H1 (cell line): Measurements from ENCODE around the gene PRKACA. TPM values are rescaled to one million over a fixed set of nuclear protein-coding genes. Genes with fewer than 3 reads are reported as not detected.

Source experiments
- CTCF ChIA-PET: fragments of 300-600 bp; sonication (Branson Sonifier 250); formaldehyde crosslinking; loops from one replicate; lab custom pipeline; 2021; ENCODE audit not compliant: partially characterized antibody; lab: Charles Lee
- POLR2A ChIA-PET: fragments of 300-600 bp; sonication (Branson Sonifier 250); formaldehyde crosslinking; loops from one replicate; lab custom pipeline; 2021; ENCODE audit warnings: inconsistent platforms; ENCODE audit not compliant: partially characterized antibody; lab: Charles Lee
- DNase-seq, 2 experiments: peaks; one replicate each; pipeline versions ENCODE4 v3.0.0 to v3.0.0-alpha.2; 2010 to 2022; ENCODE audit warnings: low spot score in 2 of 2, low read depth in 1 of 2, mixed read lengths in 1 of 2
- FAIRE-seq: peaks from 2 replicates; lab custom pipeline; 2011; peaks lifted over from hg19 to GRCh38; lab: Jason Lieb, UNC
- H2AFZ ChIP-seq: 2 replicates; pipeline ENCODE4 v1.8.1; 2012; ENCODE audit warnings: low read length, inconsistent platforms
- H2AK5ac ChIP-seq: 2 replicates; pipeline ENCODE4 v1.6.1; 2013; ENCODE audit warnings: low read depth, low read length
- H2BK120ac ChIP-seq: replicated peaks from 2 replicates; pipeline ENCODE3; 2013; ENCODE audit warnings: low read depth, low read length, inconsistent platforms
- H2BK12ac ChIP-seq: 2 replicates; pipeline ENCODE4 v1.6.1; 2013; ENCODE audit warnings: low read depth, low read length
- H2BK15ac ChIP-seq: 2 replicates; pipeline ENCODE4 v1.6.1; 2013; ENCODE audit warnings: low read length
- H2BK20ac ChIP-seq: 2 replicates; pipeline ENCODE4 v1.6.1; 2013; ENCODE audit warnings: low read length
- H2BK5ac ChIP-seq: 2 replicates; pipeline ENCODE4 v1.6.1; 2013; ENCODE audit warnings: low read depth, low read length
- H3K14ac ChIP-seq: 2 replicates; pipeline ENCODE4 v1.6.1; 2013; ENCODE audit warnings: inconsistent platforms; ENCODE audit not compliant: insufficient read length
- H3K18ac ChIP-seq: 2 replicates; pipeline ENCODE4 v1.6.1; 2013; ENCODE audit warnings: low read length; ENCODE audit errors: extremely low read depth
- H3K23ac ChIP-seq: 2 replicates; pipeline ENCODE4 v1.6.1; 2013; ENCODE audit warnings: inconsistent platforms; ENCODE audit not compliant: insufficient read length
- H3K23me2 ChIP-seq: 2 replicates; pipeline ENCODE4 v1.6.1; 2013; ENCODE audit warnings: low read depth, low read length
- H3K27ac ChIP-seq: 2 replicates; pipeline ENCODE4 v1.6.1; 2011; ENCODE audit warnings: low read depth, low read length, inconsistent platforms
- H3K27me3 ChIP-seq, 4 experiments: replicated peaks in 1 of 4; 1 replicate in 1 of 4; 2 replicates in 3 of 4; pipeline versions ENCODE4 v1.6.1 to v1.8.1; 2011 to 2013; ENCODE audit warnings: low read length in 3 of 4, mild to moderate bottlenecking in 3 of 4, inconsistent platforms in 2 of 4, mixed read lengths in 2 of 4, moderate library complexity in 1 of 4; ENCODE audit not compliant: control insufficient read depth in 3 of 4, insufficient read depth in 3 of 4; ENCODE audit errors: extremely low read depth in 1 of 4
- H3K36me3 ChIP-seq, 4 experiments: 2 replicates each; pipeline versions ENCODE4 v1.6.1 to v1.8.1; 2011 to 2013; ENCODE audit warnings: mild to moderate bottlenecking in 4 of 4, low read length in 3 of 4, moderate library complexity in 2 of 4, control low read depth in 1 of 4, inconsistent platforms in 1 of 4; ENCODE audit not compliant: insufficient read depth in 4 of 4, control insufficient read depth in 2 of 4
- H3K4ac ChIP-seq: replicated peaks from 2 replicates; pipeline ENCODE3; 2013; ENCODE audit warnings: low read length, low read depth, mixed read lengths, inconsistent platforms; ENCODE audit not compliant: insufficient read length
- H3K4me1 ChIP-seq, 4 experiments: replicated peaks in 1 of 4; 1 replicate in 1 of 4; 2 replicates in 3 of 4; pipeline versions ENCODE4 v1.6.1 to v1.8.1; 2011 to 2013; ENCODE audit warnings: low read length in 3 of 4, inconsistent platforms in 2 of 4, mixed read lengths in 1 of 4; ENCODE audit not compliant: insufficient read depth in 4 of 4, control insufficient read depth in 3 of 4
- H3K4me2 ChIP-seq, 2 experiments: 2 replicates each; pipeline versions ENCODE4 v1.6.1 to v1.8.1; 2011 to 2013; ENCODE audit warnings: low read depth in 2 of 2, low read length in 2 of 2, control low read depth in 1 of 2, inconsistent platforms in 1 of 2, mild to moderate bottlenecking in 1 of 2; ENCODE audit not compliant: insufficient read depth in 1 of 2
- H3K4me3 ChIP-seq, 4 experiments: fragments of 200-600, 300-600 bp in 1 of 4; sonication (generic), shearing (Covaris generic), sonication (Bioruptor Twin) in 1 of 4; 2 replicates each; pipeline versions ENCODE4 v1.5.1 to v1.8.1; 2011 to 2016; ENCODE audit warnings: low read length in 4 of 4, low read depth in 3 of 4, control low read depth in 2 of 4, inconsistent platforms in 2 of 4, mild to moderate bottlenecking in 2 of 4, mixed read lengths in 1 of 4, moderate library complexity in 1 of 4; ENCODE audit not compliant: insufficient read depth in 2 of 4; ENCODE audit errors: extremely low read depth in 1 of 4
- H3K56ac ChIP-seq: replicated peaks from 2 replicates; pipeline ENCODE3; 2013; ENCODE audit warnings: low read depth, mild to moderate bottlenecking, mixed read lengths, low read length, inconsistent platforms; ENCODE audit not compliant: insufficient read length
- H3K79me1 ChIP-seq: 2 replicates; pipeline ENCODE4 v1.6.1; 2013; ENCODE audit warnings: low read depth, low read length, control low read depth
- H3K79me2 ChIP-seq, 2 experiments: 2 replicates each; pipeline versions ENCODE4 v1.6.1 to v1.8.1; 2012 to 2013; ENCODE audit warnings: low read length in 2 of 2, mild to moderate bottlenecking in 2 of 2, inconsistent platforms in 1 of 2; ENCODE audit not compliant: insufficient read depth in 2 of 2, control insufficient read depth in 1 of 2
- H3K9ac ChIP-seq, 4 experiments: replicated peaks in 1 of 4; 1 replicate in 1 of 4; 2 replicates in 3 of 4; pipeline versions ENCODE4 v1.6.1 to v1.8.1; 2011 to 2013; ENCODE audit warnings: low read depth in 3 of 4, low read length in 3 of 4, control low read depth in 2 of 4, mild to moderate bottlenecking in 2 of 4, moderate library complexity in 2 of 4, inconsistent platforms in 1 of 4; ENCODE audit errors: extremely low read depth in 1 of 4
- H3K9me3 ChIP-seq, 2 experiments: 2 replicates each; pipeline versions ENCODE4 v1.6.1 to v1.8.1; 2012 to 2013; ENCODE audit warnings: mild to moderate bottlenecking in 2 of 2, moderate library complexity in 2 of 2, control low read depth in 1 of 2, inconsistent platforms in 1 of 2, low read depth in 1 of 2, low read length in 1 of 2, mixed read lengths in 1 of 2; ENCODE audit not compliant: insufficient read depth in 2 of 2
- H4K20me1 ChIP-seq, 2 experiments: replicated peaks in 1 of 2; 2 replicates each; pipeline versions ENCODE3 to v1.8.1; 2011 to 2013; ENCODE audit warnings: inconsistent platforms in 2 of 2, low read length in 2 of 2, mild to moderate bottlenecking in 1 of 2; ENCODE audit not compliant: insufficient read depth in 2 of 2, control insufficient read depth in 1 of 2
- H4K5ac ChIP-seq: 2 replicates; pipeline ENCODE4 v1.6.1; 2013; ENCODE audit warnings: low read length, low read depth, mixed read lengths, inconsistent platforms; ENCODE audit not compliant: insufficient read length
- H4K8ac ChIP-seq: 2 replicates; pipeline ENCODE4 v1.8.0; 2013; ENCODE audit warnings: mild to moderate bottlenecking, moderate library complexity, low read length, inconsistent platforms; ENCODE audit not compliant: insufficient read depth; ENCODE audit errors: extremely low read depth
- H4K91ac ChIP-seq: replicated peaks from 2 replicates; pipeline ENCODE3; 2013; ENCODE audit warnings: low read length, mixed read lengths, inconsistent platforms; ENCODE audit not compliant: insufficient read length
- BRCA1 ChIP-seq: IDR thresholded peaks from 2 replicates; pipeline ENCODE4 v1.6.1; 2012; ENCODE audit warnings: low read depth, low read length, improper control_type of control experiment
- CHD2 ChIP-seq: IDR thresholded peaks from 2 replicates; pipeline ENCODE4 v1.6.1; 2012; ENCODE audit warnings: low read length, improper control_type of control experiment
- CREB1 ChIP-seq: IDR thresholded peaks from 2 replicates; pipeline ENCODE4 v1.6.1; 2012; ENCODE audit warnings: inconsistent platforms
- CTBP2 ChIP-seq: IDR thresholded peaks from 2 replicates; pipeline ENCODE4 v1.7.0; 2011; ENCODE audit warnings: borderline replicate concordance, mild to moderate bottlenecking, moderate library complexity, mixed read lengths, low read length; ENCODE audit not compliant: insufficient read depth, insufficient read length
- EGR1 ChIP-seq: IDR thresholded peaks from 2 replicates; pipeline ENCODE4 v1.6.1; 2011; ENCODE audit warnings: low read depth, low read length, borderline replicate concordance
- JUND ChIP-seq: IDR thresholded peaks from 2 replicates; pipeline ENCODE4 v1.6.1; 2011; ENCODE audit warnings: mild to moderate bottlenecking, improper control_type of control experiment, low read length
- KDM4A ChIP-seq: IDR thresholded peaks from one replicate; pipeline ENCODE4 v1.7.1; 2012; ENCODE audit warnings: low read depth, mild to moderate bottlenecking, moderate library complexity, low read length, inconsistent platforms; ENCODE audit not compliant: severe bottlenecking
- SP2 ChIP-seq: IDR thresholded peaks from 2 replicates; pipeline ENCODE4 v1.6.1; 2012; ENCODE audit warnings: mild to moderate bottlenecking, low read length, inconsistent platforms
- TAF7 ChIP-seq: optimal IDR thresholded peaks from 2 replicates; pipeline ENCODE3; 2011; ENCODE audit warnings: low read depth, mild to moderate bottlenecking, inconsistent platforms, low read length, moderate library complexity, borderline replicate concordance
- TCF12 ChIP-seq: IDR thresholded peaks from 2 replicates; pipeline ENCODE4 v1.6.1; 2011; ENCODE audit warnings: low read depth, mild to moderate bottlenecking, low read length
- WGBS, 2 experiments: shearing (Covaris generic) in 1 of 2; methylation state at CpG; one replicate each; pipeline versions ENCODE4 v1.1.6 to v1.1.7; 2013 to 2015; ENCODE audit warnings: low lambda C conversion rate in 2 of 2, mixed read lengths in 2 of 2, inconsistent platforms in 1 of 2, low coverage in 1 of 2, missing lambda C conversion rate in 1 of 2; ENCODE audit not compliant: insufficient replicate concordance in 2 of 2, insufficient coverage in 1 of 2, insufficient read length in 1 of 2; ENCODE audit errors: extremely low coverage in 1 of 2, missing lambda C conversion rate in 1 of 2; 5-methylcytosine and 5-hydroxymethylcytosine counted together
- long read RNA-seq, 2 experiments: library from RNA in 1 of 2; library from capped mRNA in 1 of 2; stranded (forward); transcript quantifications; one replicate each; pipeline ENCODE4 v2.0.0, GENCODE V29; 2021; ENCODE audit warnings: inconsistent platforms in 1 of 2
- polyA minus RNA-seq, 3 experiments: library from RNA; depleted of rRNA, polyadenylated mRNA; stranded (reverse); fragments of >200 nt; gene quantifications; 1 replicate in 2 of 3; 2 replicates in 1 of 3; pipeline ENCODE4 v1.2.3, GENCODE V29; 2011
- polyA plus RNA-seq, 7 experiments: library from polyadenylated mRNA; depleted of rRNA in 3 of 7; stranded (reverse) in 5 of 7; unstranded in 2 of 7; fragments of >200 nt in 5 of 7; fragments of 200-250 nt in 2 of 7; gene quantifications; 1 replicate in 5 of 7; 2 replicates in 1 of 7; 4 replicates in 1 of 7; pipeline versions ENCODE4 v1.2.1 to v1.2.3, GENCODE V29; 2011 to 2013; ENCODE audit warnings: missing spikeins in 2 of 7, mixed read lengths in 2 of 7
- total RNA-seq: library from RNA; stranded (reverse); fragmentation: NEBNext Ultra II Directional; extraction: Animal tissue kit (Norgen Biotek cat#: 25700); gene quantifications from 2 replicates; pipeline ENCODE4 v1.2.1, GENCODE V29; 2021

Gene PRKACA
- total RNA-seq (48.2 and 52.8 TPM in 2 replicates), polyA plus RNA-seq (2011; rRNA removed) (14.2 and 22.4 TPM in 2 replicates), polyA minus RNA-seq (2011; rRNA and poly(A)+ RNA removed) (15.4 and 30.5 TPM in 2 replicates)
- 17.2 TPM for polyA plus RNA-seq (2011; cell fraction: cytosol; rRNA removed)
- 22.5 TPM for polyA plus RNA-seq (2011; cell fraction: nucleus; rRNA removed)
- polyA plus RNA-seq (2012, experiment 1 of 2), result 39.6 to 48.7 TPM (median 46.6 TPM) in 4 replicates
- 44.8 TPM for polyA plus RNA-seq (2012, experiment 2 of 2)
- polyA plus RNA-seq (2013, experiment 1 of 2), result 37.2 TPM
- 37.9 TPM for polyA plus RNA-seq (2013, experiment 2 of 2)
- polyA minus RNA-seq (2011; cell fraction: cytosol; rRNA and poly(A)+ RNA removed), result 10.6 TPM
- polyA minus RNA-seq (2011; cell fraction: nucleus; rRNA and poly(A)+ RNA removed), result 12.3 TPM
- long read RNA-seq, experiment 1, transcript PRKACA-201 (10 exons, 2,677 nt), result major isoform, 7 of 27 reads
- long read RNA-seq, experiment 1, partial matches to known transcripts, result 5 of 27 reads
- long read RNA-seq, experiment 1, other reads (novel, unspliced or antisense), result 15 of 27 reads
- long read RNA-seq, experiment 2, partial matches to known transcripts, result 0 of 2 reads
- long read RNA-seq, experiment 2, other reads (novel, unspliced or antisense), result 2 of 2 reads

GRCh38 chr19:14117668-14118164 is at the start of gene PRKACA:
PRKACA (minus strand) TSS chr19:14117762; CDS start chr19:14117547, 215 bp downstream.
- no peak within 1 kb of the TSS for H4K5ac ChIP-seq
- no peak within 1 kb of the TSS for H3K56ac ChIP-seq
- peak within 1 kb of the TSS; percentile 77 to 94 for H3K4me2 ChIP-seq
- 0 out of 4 replicates have a peak, but pooled peaks cover 0 to 3% of the 10 kb centered on the region in 2 experiments for H3K79me2 ChIP-seq
- no peaks in the 10 kb centered on the region; a peak in 2 of 7 replicates for H3K27me3 ChIP-seq
- POLR2A ChIA-PET, result interaction anchor here (0.9 to 11.0 kb wide), 6 partner anchors 8 to 33 kb away, joined by 3 to 109 read pairs (median 3); partner anchors contain the start of gene ASF1B
- H2AFZ ChIP-seq, result no peak within 1 kb of the TSS
- H3K18ac ChIP-seq, result no peak within 1 kb of the TSS
- H2BK5ac ChIP-seq, result peak within 1 kb of the TSS; percentile 66; the same call in 1 of the 2 replicates
- H3K23me2 ChIP-seq, result peaks cover 8% of the 10 kb centered on the region
- CTCF ChIA-PET, result interaction anchor here (0.5 to 11.3 kb wide), 3 partner anchors 14 to 133 kb away, joined by 3 to 105 read pairs (median 3); no protein-coding TSS in a partner anchor
- peak within 1 kb of the TSS; percentile 49 to 80 (median 66) for H3K9ac ChIP-seq
- H2BK120ac ChIP-seq, result no peak within 1 kb of the TSS
- H3K27ac ChIP-seq, result 0 out of 2 replicates have a peak within 1 kb of the TSS, but pooled peaks have one; percentile 29
- H3K9me3 ChIP-seq, result no peaks in the 10 kb centered on the region
- no peak within 1 kb of the TSS for H2BK20ac ChIP-seq
- WGBS, 2 experiments, result 2% methylated on average over 34 of the region's 67 CpGs; no CpG with 5 or more reads in 1 of the 2 experiments
- H3K14ac ChIP-seq, result no peak within 1 kb of the TSS
- peaks cover 8 to 26% (median 15%) of the 10 kb centered on the region in 4 experiments for H3K4me1 ChIP-seq
- no peaks in the 10 kb centered on the region; the same call in 1 of the 2 replicates for H3K79me1 ChIP-seq
- peak within 1 kb of the TSS; percentile 41 to 85 (median 55) for H3K4me3 ChIP-seq
- H3K4ac ChIP-seq, result no peak within 1 kb of the TSS
- peaks cover 0 to 8% (median 2%) of the 10 kb centered on the region in 4 experiments; a peak in 4 of 8 replicates for H3K36me3 ChIP-seq
- no peak for FAIRE-seq
- H4K20me1 ChIP-seq, result peaks cover 7 to 12% of the 10 kb centered on the region in 2 experiments
- H2BK12ac ChIP-seq, result no peak within 1 kb of the TSS
- no peak within 1 kb of the TSS for H2BK15ac ChIP-seq
- no peak within 1 kb of the TSS for H3K23ac ChIP-seq
- DNase-seq, result peak; percentile 91 to 95
- H4K91ac ChIP-seq, result peak within 1 kb of the TSS; percentile 88
- H4K8ac ChIP-seq, result no peak within 1 kb of the TSS; the same call in 1 of the 2 replicates
- H2AK5ac ChIP-seq, result no peak within 1 kb of the TSS
- no peak for TF ChIP-seq TCF12
- TF ChIP-seq CHD2, result peak; percentile 95
- TF ChIP-seq TAF7, result no peak
- TF ChIP-seq JUND, result no peak
- TF ChIP-seq CREB1, result peak; percentile 88
- no peak for TF ChIP-seq CTBP2
- TF ChIP-seq BRCA1, result peak; percentile 42; the same call in 1 of the 2 replicates
- peak; percentile 89 for TF ChIP-seq SP2
- TF ChIP-seq KDM4A, result peak; percentile 14
- peak; percentile 99 for TF ChIP-seq EGR1
